ENCODE data around the gene CARMIL1.

Gene CARMIL1

DNA sequence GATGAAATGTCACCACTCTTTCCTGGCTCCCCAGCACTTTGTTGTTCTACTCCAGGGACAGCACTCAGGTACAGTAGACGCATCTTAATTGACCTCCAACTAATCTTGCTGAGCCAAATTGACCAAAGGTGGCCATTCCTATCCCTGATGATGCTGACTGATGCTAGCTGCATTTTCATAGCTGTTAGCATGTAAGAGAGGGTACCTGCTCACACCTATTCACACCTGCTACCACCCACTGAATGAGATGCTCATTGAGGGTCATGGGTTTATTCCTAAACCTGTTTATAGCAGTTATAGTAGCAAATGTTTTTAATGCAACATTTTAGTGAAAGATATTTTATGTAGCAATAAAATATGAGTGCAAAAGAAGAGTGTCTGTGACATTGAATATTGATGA is 145.1 kb downstream of the CARMIL1 start:
- TF ChIP-seq, protein P1, sequence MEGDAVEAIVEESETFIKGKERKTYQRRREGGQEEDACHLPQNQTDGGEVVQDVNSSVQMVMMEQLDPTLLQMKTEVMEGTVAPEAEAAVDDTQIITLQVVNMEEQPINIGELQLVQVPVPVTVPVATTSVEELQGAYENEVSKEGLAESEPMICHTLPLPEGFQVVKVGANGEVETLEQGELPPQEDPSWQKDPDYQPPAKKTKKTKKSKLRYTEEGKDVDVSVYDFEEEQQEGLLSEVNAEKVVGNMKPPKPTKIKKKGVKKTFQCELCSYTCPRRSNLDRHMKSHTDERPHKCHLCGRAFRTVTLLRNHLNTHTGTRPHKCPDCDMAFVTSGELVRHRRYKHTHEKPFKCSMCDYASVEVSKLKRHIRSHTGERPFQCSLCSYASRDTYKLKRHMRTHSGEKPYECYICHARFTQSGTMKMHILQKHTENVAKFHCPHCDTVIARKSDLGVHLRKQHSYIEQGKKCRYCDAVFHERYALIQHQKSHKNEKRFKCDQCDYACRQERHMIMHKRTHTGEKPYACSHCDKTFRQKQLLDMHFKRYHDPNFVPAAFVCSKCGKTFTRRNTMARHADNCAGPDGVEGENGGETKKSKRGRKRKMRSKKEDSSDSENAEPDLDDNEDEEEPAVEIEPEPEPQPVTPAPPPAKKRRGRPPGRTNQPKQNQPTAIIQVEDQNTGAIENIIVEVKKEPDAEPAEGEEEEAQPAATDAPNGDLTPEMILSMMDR (conservative IDR thresholded peaks at IDR 0.05; ENCODE audit: low read depth, low read length), result no peak
- no peak for DNase-seq (ENCODE audit: low read depth)
- no peak overlapping the region for H3K4me3 ChIP-seq (ENCODE audit: low read depth, low read length)

DNA sequence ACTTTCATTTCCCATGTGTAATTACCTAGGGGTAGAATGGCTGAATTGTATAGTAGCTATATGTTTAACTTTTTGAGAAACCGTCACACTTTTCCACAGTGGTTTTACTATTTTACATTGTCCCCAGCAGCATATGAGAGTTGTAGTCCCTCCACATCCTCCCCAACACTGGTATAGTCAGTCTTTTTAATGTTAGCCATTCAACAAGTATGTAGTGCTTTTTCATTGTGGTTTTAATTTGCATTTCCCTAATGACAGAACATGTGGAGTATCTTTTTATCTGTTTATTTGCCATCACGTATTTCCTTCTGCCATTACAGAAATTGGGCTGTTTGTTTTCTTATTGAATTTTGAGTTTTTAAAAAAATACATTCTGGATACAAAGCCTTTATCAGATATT is 148.4 kb downstream of the CARMIL1 start:
- no peak for DNase-seq (ENCODE audit: low read depth)
- TF ChIP-seq, protein P1 (conservative IDR thresholded peaks at IDR 0.05; ENCODE audit: low read depth, low read length), result no peak
- no peak overlapping the region for H3K4me3 ChIP-seq (ENCODE audit: low read depth, low read length)

DNA sequence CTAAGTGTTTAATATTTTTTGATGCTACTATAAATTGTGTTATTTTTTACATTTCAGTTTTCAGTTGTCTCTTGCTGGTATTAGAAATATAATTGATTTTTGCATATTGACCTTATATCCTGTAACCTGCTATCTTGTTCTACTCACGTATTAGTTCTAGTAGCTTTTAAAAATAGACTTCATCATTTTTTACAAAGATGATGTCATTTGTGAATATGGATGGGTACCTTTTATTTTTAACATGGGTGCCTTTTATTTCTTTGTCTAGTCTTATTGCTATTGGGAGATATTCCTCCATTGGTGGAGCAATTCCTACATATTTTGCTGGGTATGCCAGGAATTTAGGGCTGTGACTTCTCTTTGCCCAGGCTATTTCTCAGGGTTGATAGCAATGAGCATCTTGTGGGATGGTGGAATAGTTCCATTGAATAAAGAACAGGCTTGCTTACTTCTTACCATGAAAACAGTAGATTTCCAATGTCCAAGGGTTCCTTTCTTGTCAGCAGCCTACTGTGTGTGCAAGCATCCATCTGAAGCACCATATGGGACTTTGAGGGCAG is 149.7 kb downstream of the CARMIL1 start:
- DNase-seq (ENCODE audit: low read depth), result no peak
- H3K4me3 ChIP-seq (ENCODE audit: low read depth, low read length), result no peak overlapping the region
- TF ChIP-seq, protein P1 (conservative IDR thresholded peaks at IDR 0.05; ENCODE audit: low read depth, low read length), result no peak

DNA sequence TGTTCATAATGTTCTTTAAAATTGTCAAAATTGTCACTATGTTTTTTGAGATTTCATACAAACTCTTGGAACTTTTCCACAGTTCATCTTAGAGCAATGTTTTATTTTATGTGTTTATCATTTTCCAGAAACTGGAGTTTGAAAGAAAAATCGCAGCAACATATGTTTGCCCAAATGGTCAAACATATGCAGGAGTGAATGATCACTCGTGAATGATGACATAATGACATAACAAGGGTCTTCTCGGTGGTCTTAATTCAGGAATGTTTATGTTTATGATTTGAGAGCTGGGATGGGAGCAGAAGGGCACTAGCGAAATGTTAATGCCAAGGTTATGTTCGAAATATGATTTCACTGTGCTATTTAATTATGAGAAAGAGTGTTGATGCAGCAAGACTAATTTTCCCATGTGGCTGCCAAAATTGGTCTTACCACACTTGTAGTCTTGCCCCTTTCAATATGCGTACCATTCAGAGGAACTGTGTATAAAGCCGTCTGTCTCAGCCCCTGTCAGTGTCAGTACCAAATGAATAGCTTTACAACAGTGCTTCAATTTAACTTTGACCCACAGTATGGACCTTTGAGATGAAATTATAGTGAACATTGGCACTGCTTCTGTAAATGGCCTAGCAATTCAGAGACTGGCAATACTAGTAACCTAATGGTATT is 152.3 kb downstream of the CARMIL1 start:
- no peak for DNase-seq (ENCODE audit: low read depth)
- TF ChIP-seq, protein P1 (conservative IDR thresholded peaks at IDR 0.05; ENCODE audit: low read depth, low read length), result no peak
- no peak overlapping the region for H3K4me3 ChIP-seq (ENCODE audit: low read depth, low read length)

DNA sequence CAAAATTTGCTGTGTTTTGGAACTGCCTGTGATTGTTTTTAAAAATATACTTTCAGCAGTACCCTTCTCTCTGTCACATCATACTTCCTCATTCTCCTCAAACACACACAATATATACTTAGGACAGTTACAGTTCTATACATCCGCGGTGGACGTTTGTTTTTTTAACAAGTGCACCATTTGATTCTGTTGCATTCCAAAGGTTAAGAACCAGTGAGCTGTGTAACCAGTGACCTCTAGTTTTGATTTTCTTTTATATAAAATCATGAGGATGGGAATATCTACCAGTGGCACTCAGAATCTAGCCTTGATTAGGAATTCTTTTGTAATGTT is 152.8 kb downstream of the CARMIL1 start:
- no peak for DNase-seq (ENCODE audit: low read depth)
- no peak overlapping the region for H3K4me3 ChIP-seq (ENCODE audit: low read depth, low read length)
- TF ChIP-seq, protein P1 (conservative IDR thresholded peaks at IDR 0.05; ENCODE audit: low read depth, low read length), result no peak

DNA sequence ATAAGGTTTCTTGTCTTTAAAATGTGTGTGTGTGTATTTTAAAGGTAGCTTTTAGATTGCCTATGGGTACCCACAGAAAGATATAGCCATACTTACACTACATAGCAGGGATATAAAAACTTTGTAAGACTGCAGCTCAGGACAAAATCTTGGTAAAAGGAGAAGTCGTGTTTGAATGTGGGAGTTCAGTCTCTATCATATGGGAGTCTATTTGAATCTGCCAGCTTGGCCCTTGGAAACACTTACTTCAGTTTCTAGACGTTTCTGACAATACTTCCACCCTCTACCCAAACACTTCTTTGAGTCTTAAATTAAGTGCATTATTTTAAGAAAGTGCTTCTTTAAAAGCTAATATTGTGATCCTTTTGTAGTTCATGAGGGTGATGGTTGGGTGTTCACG is 155.7 kb downstream of the CARMIL1 start:
- DNase-seq (ENCODE audit: low read depth), result no peak
- TF ChIP-seq, protein P1 (conservative IDR thresholded peaks at IDR 0.05; ENCODE audit: low read depth, low read length), result no peak
- H3K4me3 ChIP-seq (ENCODE audit: low read depth, low read length), result no peak overlapping the region

DNA sequence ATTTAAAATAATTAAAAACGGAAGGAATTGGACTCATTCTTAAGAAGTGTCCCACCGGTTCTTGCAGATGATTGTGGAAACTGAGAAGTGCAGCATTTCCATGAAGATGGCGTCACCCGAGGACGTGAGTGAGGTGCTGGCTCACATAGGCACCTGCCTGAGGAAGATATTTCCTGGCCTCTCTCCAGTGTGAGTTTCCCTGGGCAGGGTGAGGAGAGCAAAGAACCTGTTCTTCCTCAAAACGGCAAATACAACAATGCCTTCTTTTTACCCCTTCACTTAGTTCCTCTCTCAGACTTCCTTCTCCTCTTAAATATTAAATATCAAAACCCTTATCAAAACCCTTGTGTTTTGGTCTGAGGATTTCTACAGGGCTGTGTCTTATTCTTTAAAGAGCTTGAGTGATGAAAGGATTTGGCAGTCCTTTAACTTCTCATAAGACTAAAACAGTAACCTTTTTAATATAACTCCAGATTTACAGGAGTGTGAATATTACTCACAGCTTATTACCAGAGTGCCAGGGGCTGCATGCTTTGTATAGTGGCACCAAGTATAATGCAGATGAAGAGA is 156.3 kb downstream of the CARMIL1 start:
- TF ChIP-seq, protein P1 (conservative IDR thresholded peaks at IDR 0.05; ENCODE audit: low read depth, low read length), result no peak
- DNase-seq (ENCODE audit: low read depth), result no peak
- no peak overlapping the region for H3K4me3 ChIP-seq (ENCODE audit: low read depth, low read length)

Data from choroid plexus epithelial cell (primary cell).